Stimulated activated naive CD8-positive, alpha-beta T cell treated with anti-CD3 and anti-CD28 coated beads, Interleukin-15, Interleukin-2, amounts not matched to agents 100 ng/mL and 50 ng/mL, for 24 hours (primary cell): ENCODE data around the gene PTPRB.
"Not testable (repeated sequence)": the region's sequence is repeated elsewhere in the genome, so short reads cannot be mapped to it uniquely, and the experiment has no call there.

Experiments
- H3K27ac Mint-ChIP-seq: one replicate; pipeline ENCODE4 v1.8.0; 2021; ENCODE audit warnings: mild to moderate bottlenecking, mixed read lengths
- H3K27me3 Mint-ChIP-seq: one replicate; pipeline ENCODE4 v1.8.0; 2021; ENCODE audit warnings: mixed read lengths
- H3K36me3 Mint-ChIP-seq: one replicate; pipeline ENCODE4 v1.8.0; 2021; ENCODE audit warnings: low read depth, mixed read lengths
- H3K4me1 Mint-ChIP-seq: one replicate; pipeline ENCODE4 v1.8.0; 2021; ENCODE audit warnings: low read depth, mixed read lengths
- H3K4me3 Mint-ChIP-seq: one replicate; pipeline ENCODE4 v1.8.0; 2021; ENCODE audit warnings: mild to moderate bottlenecking, mixed read lengths
- H3K9me3 Mint-ChIP-seq: one replicate; pipeline ENCODE4 v1.8.0; 2021; ENCODE audit warnings: mixed read lengths

Gene PTPRB

GRCh38 chr12:70490928-70491327, 146.3 kb downstream of the PTPRB start:
- H3K36me3 Mint-ChIP-seq, H3K4me1 Mint-ChIP-seq, H3K9me3 Mint-ChIP-seq, H3K4me3 Mint-ChIP-seq, H3K27ac Mint-ChIP-seq: not testable (repeated sequence)
- peaks cover 15% of the 10 kb centered on the region for H3K27me3 Mint-ChIP-seq

GRCh38 chr12:70487440-70487839, 149.8 kb downstream of the PTPRB start:
- H3K9me3 Mint-ChIP-seq = no peaks in the 10 kb centered on the region
- no peak overlapping the region for H3K4me3 Mint-ChIP-seq
- peaks cover 13% of the 10 kb centered on the region for H3K27me3 Mint-ChIP-seq
- H3K4me1 Mint-ChIP-seq = peaks cover 5% of the 10 kb centered on the region
- no peaks in the 10 kb centered on the region for H3K36me3 Mint-ChIP-seq
- no peak overlapping the region for H3K27ac Mint-ChIP-seq

- Mint-ChIP-seq H3K36me3 (no peaks in the 10 kb centered on the region), H3K9me3 (no peaks in the 10 kb centered on the region), H3K27me3 (peaks cover 17% of the 10 kb centered on the region), H3K27ac (no peak overlapping the region), H3K4me3 (no peak overlapping the region), H3K4me1 (peaks cover 5% of the 10 kb centered on the region)
Measured at GRCh38 chr12:70486588-70486987, 150.6 kb downstream of the PTPRB start.

- H3K27me3 Mint-ChIP-seq = peaks cover 17% of the 10 kb centered on the region
- H3K4me1 Mint-ChIP-seq = peaks cover 5% of the 10 kb centered on the region
- H3K4me3 Mint-ChIP-seq = no peak overlapping the region
- no peaks in the 10 kb centered on the region for H3K9me3 Mint-ChIP-seq
- H3K36me3 Mint-ChIP-seq = no peaks in the 10 kb centered on the region
- H3K27ac Mint-ChIP-seq = no peak overlapping the region
Measured at GRCh38 chr12:70485704-70486103, 151.5 kb downstream of the PTPRB start.

- no peaks in the 10 kb centered on the region for H3K9me3 Mint-ChIP-seq
- H3K4me1 Mint-ChIP-seq = peaks cover 5% of the 10 kb centered on the region
- H3K27ac Mint-ChIP-seq = no peak overlapping the region
- no peak overlapping the region for H3K4me3 Mint-ChIP-seq
- H3K27me3 Mint-ChIP-seq = peaks cover 17% of the 10 kb centered on the region
- no peaks in the 10 kb centered on the region for H3K36me3 Mint-ChIP-seq
Measured at GRCh38 chr12:70484464-70484863, 152.8 kb downstream of the PTPRB start.

GRCh38 chr12:70482764-70483163, 154.5 kb downstream of the PTPRB start:
- no peaks in the 10 kb centered on the region for H3K9me3 Mint-ChIP-seq

GRCh38 chr12:70469221-70469820, 167.9 kb downstream of the PTPRB start:
- no peaks in the 10 kb centered on the region for H3K4me1 Mint-ChIP-seq
- no peak overlapping the region for H3K4me3 Mint-ChIP-seq
- H3K9me3 Mint-ChIP-seq = peaks cover 4% of the 10 kb centered on the region
- H3K27ac Mint-ChIP-seq = no peak overlapping the region
- peaks cover 11% of the 10 kb centered on the region for H3K27me3 Mint-ChIP-seq
- H3K36me3 Mint-ChIP-seq = no peaks in the 10 kb centered on the region

More at GRCh38 chr12:70482764-70483163, 154.5 kb downstream of the PTPRB start:
- H3K27ac Mint-ChIP-seq = no peak overlapping the region
- no peak overlapping the region for H3K4me3 Mint-ChIP-seq
- H3K36me3 Mint-ChIP-seq = no peaks in the 10 kb centered on the region
- peaks cover 13% of the 10 kb centered on the region for H3K27me3 Mint-ChIP-seq
- peaks cover 5% of the 10 kb centered on the region for H3K4me1 Mint-ChIP-seq

- H3K27me3 Mint-ChIP-seq = peaks cover 16% of the 10 kb centered on the region
- H3K36me3 Mint-ChIP-seq = no peaks in the 10 kb centered on the region
- no peaks in the 10 kb centered on the region for H3K4me1 Mint-ChIP-seq
- H3K4me3 Mint-ChIP-seq = no peak overlapping the region
- H3K9me3 Mint-ChIP-seq = peaks cover 4% of the 10 kb centered on the region
- no peak overlapping the region for H3K27ac Mint-ChIP-seq
Measured at GRCh38 chr12:70468741-70469140, 168.5 kb downstream of the PTPRB start.

- Mint-ChIP-seq H3K36me3 (no peaks in the 10 kb centered on the region), H3K27me3 (peaks cover 16% of the 10 kb centered on the region), H3K27ac (no peak overlapping the region), H3K4me3 (no peak overlapping the region), H3K9me3 (peaks cover 4% of the 10 kb centered on the region), H3K4me1 (no peaks in the 10 kb centered on the region)
Measured at GRCh38 chr12:70467918-70468733, 169.1 kb downstream of the PTPRB start.

- Mint-ChIP-seq H3K36me3 (no peaks in the 10 kb centered on the region), H3K4me1 (no peaks in the 10 kb centered on the region), H3K9me3 (peaks cover 4% of the 10 kb centered on the region), H3K27ac (no peak overlapping the region), H3K4me3 (no peak overlapping the region), H3K27me3 (peaks cover 11% of the 10 kb centered on the region)
Measured at GRCh38 chr12:70467476-70467875, 169.8 kb downstream of the PTPRB start.

GRCh38 chr12:70466753-70467152, 170.5 kb downstream of the PTPRB start:
- H3K4me1 Mint-ChIP-seq = no peaks in the 10 kb centered on the region
- no peak overlapping the region for H3K27ac Mint-ChIP-seq
- no peaks in the 10 kb centered on the region for H3K36me3 Mint-ChIP-seq
- no peak overlapping the region for H3K4me3 Mint-ChIP-seq
- H3K27me3 Mint-ChIP-seq = peaks cover 11% of the 10 kb centered on the region
- H3K9me3 Mint-ChIP-seq = peaks cover 4% of the 10 kb centered on the region
